ENCODE results near the gene SLC9A1. TPM values are rescaled to one million over a fixed set of nuclear protein-coding genes. Genes with fewer than 3 reads are reported as not detected.

Gene SLC9A1
- polyA plus RNA-seq, 6 donors from 2014 or later = 3.1 to 9.3 (median 4.0) TPM

GRCh38 chr1:27086628-27087027 lies 68.3 kb downstream of the SLC9A1 start:
- Mint-ChIP-seq H3K4me1 (peaks cover 0 to 5% (median 0%) of the 10 kb centered on the region in 3 donors), H3K36me3 (peaks cover 5 to 12% of the 10 kb centered on the region in 2 donors), H3K9me3 (peaks cover 2 to 15% (median 6%) of the 10 kb centered on the region in 7 donors), H3K4me3 (peak overlapping the region in 1 of 8 donors; percentile 35), H3K27me3 (peaks cover 0 to 27% (median 19%) of the 10 kb centered on the region in 3 donors), H3K27ac (peak overlapping the region in 1 of 6 donors; percentile 66)
- DNase-seq (no peak), ATAC-seq (ENCODE audit: low read depth in 2 of 2) (no peak)

GRCh38 chr1:27086026-27086425 lies 68.9 kb downstream of the SLC9A1 start:
- Mint-ChIP-seq H3K36me3 (peaks cover 5 to 12% of the 10 kb centered on the region in 2 donors), H3K4me1 (peaks cover 0 to 5% (median 0%) of the 10 kb centered on the region in 3 donors), H3K27ac (no peak overlapping the region), H3K9me3 (peaks cover 2 to 15% (median 6%) of the 10 kb centered on the region in 7 donors), H3K27me3 (peaks cover 0 to 27% (median 19%) of the 10 kb centered on the region in 3 donors), H3K4me3 (no peak overlapping the region)
- no peak for ATAC-seq (ENCODE audit: low read depth in 2 of 2)
- DNase-seq = no peak

DNA sequence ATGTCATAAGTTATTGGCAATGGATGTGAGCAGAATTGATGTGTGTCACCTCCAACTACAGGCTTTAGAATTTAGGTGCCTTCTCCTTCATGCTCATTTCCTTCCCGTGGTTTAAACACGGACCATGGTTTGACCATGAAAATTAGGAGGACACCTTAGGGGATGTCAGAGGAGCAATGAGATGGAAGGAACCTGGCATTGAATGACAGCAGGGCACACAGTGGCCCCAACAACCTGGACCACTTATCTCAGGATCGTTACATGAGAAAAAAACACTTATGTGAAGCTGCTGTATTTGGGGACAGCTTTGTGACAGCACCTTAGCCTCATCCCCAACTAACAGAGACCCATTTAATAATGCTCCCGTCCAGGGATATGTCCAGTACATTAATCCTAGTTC lies 70.8 kb downstream of the SLC9A1 start:
- Mint-ChIP-seq H3K27ac (no peak overlapping the region), H3K4me1 (peaks cover 0 to 5% (median 0%) of the 10 kb centered on the region in 3 donors), H3K36me3 (peaks cover 5 to 12% of the 10 kb centered on the region in 2 donors), H3K4me3 (no peak overlapping the region), H3K9me3 (peaks cover 4 to 19% (median 6%) of the 10 kb centered on the region in 7 donors), H3K27me3 (peaks cover 0 to 27% (median 19%) of the 10 kb centered on the region in 3 donors)
- ATAC-seq (ENCODE audit: low read depth in 2 of 2) (no peak), DNase-seq (no peak)

- Mint-ChIP-seq H3K4me3 (no peak overlapping the region), H3K27me3 (no peaks in the 10 kb centered on the region), H3K9me3 (peaks cover 0 to 8% (median 2%) of the 10 kb centered on the region in 7 donors), H3K36me3 (no peaks in the 10 kb centered on the region), H3K4me1 (no peaks in the 10 kb centered on the region), H3K27ac (no peak overlapping the region)
- no peak for DNase-seq
- no peak for ATAC-seq (ENCODE audit: low read depth in 2 of 2)
These were observed 77.0 kb downstream of the SLC9A1 start for GRCh38 chr1:27077968-27078367.

- H3K4me3 Mint-ChIP-seq = no peak overlapping the region
- DNase-seq = no peak
- peaks cover 0 to 4% (median 0%) of the 10 kb centered on the region in 7 donors for H3K9me3 Mint-ChIP-seq
- H3K36me3 Mint-ChIP-seq = no peaks in the 10 kb centered on the region
- H3K27me3 Mint-ChIP-seq = peaks cover 0 to 8% (median 0%) of the 10 kb centered on the region in 3 donors
- H3K27ac Mint-ChIP-seq = no peak overlapping the region
- no peaks in the 10 kb centered on the region for H3K4me1 Mint-ChIP-seq
- ATAC-seq (ENCODE audit: low read depth in 2 of 2) = no peak
These were observed 78.1 kb downstream of the SLC9A1 start for GRCh38 chr1:27076803-27077202.

GRCh38 chr1:27074175-27074780 lies 80.6 kb downstream of the SLC9A1 start:
- H3K36me3 Mint-ChIP-seq = no peaks in the 10 kb centered on the region
- ATAC-seq (ENCODE audit: low read depth in 2 of 2) (no peak), DNase-seq (no peak)
- H3K27me3 Mint-ChIP-seq = peaks cover 0 to 24% (median 0%) of the 10 kb centered on the region in 3 donors
- no peaks in the 10 kb centered on the region for H3K9me3 Mint-ChIP-seq
- H3K4me3 Mint-ChIP-seq = no peak overlapping the region
- H3K27ac Mint-ChIP-seq = no peak overlapping the region
- H3K4me1 Mint-ChIP-seq = no peaks in the 10 kb centered on the region

GRCh38 chr1:27071049-27071416 lies 83.9 kb downstream of the SLC9A1 start:
- Mint-ChIP-seq H3K27me3 (peaks cover 0 to 24% (median 0%) of the 10 kb centered on the region in 3 donors), H3K9me3 (no peaks in the 10 kb centered on the region), H3K4me1 (no peaks in the 10 kb centered on the region), H3K36me3 (no peaks in the 10 kb centered on the region), H3K4me3 (no peak overlapping the region), H3K27ac (no peak overlapping the region)
- ATAC-seq (ENCODE audit: low read depth in 2 of 2) (no peak), DNase-seq (no peak)

GRCh38 chr1:27070390-27071048 lies 84.4 kb downstream of the SLC9A1 start:
- H3K9me3 Mint-ChIP-seq = no peaks in the 10 kb centered on the region
- H3K27ac Mint-ChIP-seq = no peak overlapping the region
- DNase-seq (no peak), ATAC-seq (ENCODE audit: low read depth in 2 of 2) (no peak)
- no peaks in the 10 kb centered on the region for H3K4me1 Mint-ChIP-seq
- H3K27me3 Mint-ChIP-seq = peaks cover 0 to 24% (median 0%) of the 10 kb centered on the region in 3 donors
- H3K36me3 Mint-ChIP-seq = no peaks in the 10 kb centered on the region
- H3K4me3 Mint-ChIP-seq = no peak overlapping the region

DNA sequence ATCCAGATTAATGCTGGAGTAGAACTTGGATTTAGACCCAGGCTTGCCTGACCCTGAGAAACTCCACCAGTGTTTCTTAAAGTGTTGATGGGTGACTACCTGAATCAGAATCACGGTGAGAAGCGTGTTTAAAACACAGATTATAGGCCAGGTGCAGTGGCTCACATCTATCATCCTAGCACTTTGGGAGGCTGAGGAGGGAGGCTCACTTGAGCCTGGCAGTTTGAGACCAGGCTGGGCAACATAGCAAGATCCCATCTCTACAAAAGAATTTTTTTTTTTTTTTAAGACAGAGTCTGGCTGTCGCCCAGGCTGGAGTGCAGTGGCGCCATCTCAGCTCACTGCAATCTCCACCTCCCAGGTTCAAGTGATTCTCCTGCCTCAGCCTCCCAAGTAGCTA lies 86.0 kb downstream of the SLC9A1 start:
- H3K36me3 Mint-ChIP-seq = no peaks in the 10 kb centered on the region
- no peak overlapping the region for H3K4me3 Mint-ChIP-seq
- peaks cover 0 to 24% (median 0%) of the 10 kb centered on the region in 3 donors for H3K27me3 Mint-ChIP-seq
- H3K9me3 Mint-ChIP-seq = no peaks in the 10 kb centered on the region
- no peaks in the 10 kb centered on the region for H3K4me1 Mint-ChIP-seq
- DNase-seq (no peak), ATAC-seq (ENCODE audit: low read depth in 2 of 2) (no peak)
- H3K27ac Mint-ChIP-seq = no peak overlapping the region

GRCh38 chr1:27065999-27066630 lies 88.8 kb downstream of the SLC9A1 start:
- no peaks in the 10 kb centered on the region for H3K4me1 Mint-ChIP-seq
- H3K27me3 Mint-ChIP-seq = peaks cover 0 to 10% (median 0%) of the 10 kb centered on the region in 3 donors
- H3K9me3 Mint-ChIP-seq = no peaks in the 10 kb centered on the region
- no peaks in the 10 kb centered on the region for H3K36me3 Mint-ChIP-seq
- ATAC-seq (ENCODE audit: low read depth in 2 of 2) (no peak), DNase-seq (no peak)
- no peak overlapping the region for H3K4me3 Mint-ChIP-seq
- H3K27ac Mint-ChIP-seq = no peak overlapping the region

DNA sequence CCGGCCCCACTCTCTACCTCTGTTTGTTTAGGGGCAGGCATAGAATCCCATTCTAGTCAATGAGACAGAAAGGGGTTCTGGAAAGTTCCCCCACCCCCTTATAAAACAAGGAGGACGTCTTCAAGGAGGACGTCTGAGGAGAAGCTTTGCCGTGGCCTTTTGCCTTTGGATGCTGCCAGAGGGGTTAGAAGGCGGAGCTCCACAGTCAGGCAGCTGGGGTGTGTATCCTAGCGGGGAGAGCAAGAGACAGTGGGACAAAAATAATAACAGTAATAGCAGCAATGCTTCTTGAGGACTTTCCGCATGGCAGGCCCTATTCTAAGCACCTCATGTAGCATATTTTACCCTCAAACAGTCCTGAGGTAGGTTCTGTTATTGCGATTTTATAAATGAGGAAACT lies 94.0 kb downstream of the SLC9A1 start:
- Mint-ChIP-seq H3K4me3 (no peak overlapping the region), H3K27me3 (peaks cover 0 to 17% (median 0%) of the 10 kb centered on the region in 3 donors), H3K27ac (no peak overlapping the region), H3K36me3 (no peaks in the 10 kb centered on the region), H3K9me3 (no peaks in the 10 kb centered on the region), H3K4me1 (no peaks in the 10 kb centered on the region)
- no peak for DNase-seq
- no peak for ATAC-seq (ENCODE audit: low read depth in 2 of 2)

DNA sequence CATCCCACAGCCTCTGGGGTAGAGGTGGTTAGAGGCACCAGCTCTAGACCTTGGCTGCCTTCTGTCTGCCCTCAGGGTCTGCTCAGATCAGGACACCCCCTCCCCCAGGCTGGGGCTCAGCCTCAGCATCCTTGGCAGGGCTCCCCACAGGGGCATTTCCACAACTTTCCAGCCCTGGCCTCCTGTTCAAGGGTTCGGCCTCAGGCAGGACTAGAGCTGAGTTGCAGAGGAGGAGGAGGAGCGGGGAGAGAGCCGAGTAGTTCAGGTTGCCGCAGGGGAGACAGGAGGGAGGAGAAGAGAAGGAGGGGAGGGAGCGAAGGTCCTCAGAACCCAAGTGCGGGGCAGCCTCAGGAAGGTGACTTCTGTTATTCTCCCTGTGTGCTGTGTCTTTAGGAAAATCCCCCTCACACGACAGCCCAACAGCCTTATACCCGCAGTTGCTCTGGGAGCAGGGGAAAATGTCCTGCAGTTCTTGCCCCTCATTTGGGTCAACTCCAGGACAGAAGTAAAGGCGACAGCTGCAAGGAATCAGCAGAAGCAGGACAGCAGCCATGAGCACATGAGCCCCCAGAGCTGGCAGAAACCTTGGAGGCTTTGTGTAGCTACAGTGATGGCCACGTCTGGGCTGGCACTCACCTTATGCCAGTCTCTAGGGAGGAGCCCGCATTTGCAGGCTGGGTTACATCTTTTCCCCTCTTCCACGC lies 95.8 kb downstream of the SLC9A1 start:
- H3K36me3 Mint-ChIP-seq = no peaks in the 10 kb centered on the region
- no peak overlapping the region for H3K4me3 Mint-ChIP-seq
- DNase-seq (no peak), ATAC-seq (ENCODE audit: low read depth in 2 of 2) (no peak)
- H3K27ac Mint-ChIP-seq = no peak overlapping the region
- H3K4me1 Mint-ChIP-seq = no peaks in the 10 kb centered on the region
- H3K27me3 Mint-ChIP-seq = peaks cover 0 to 17% (median 0%) of the 10 kb centered on the region in 3 donors
- no peaks in the 10 kb centered on the region for H3K9me3 Mint-ChIP-seq

DNA sequence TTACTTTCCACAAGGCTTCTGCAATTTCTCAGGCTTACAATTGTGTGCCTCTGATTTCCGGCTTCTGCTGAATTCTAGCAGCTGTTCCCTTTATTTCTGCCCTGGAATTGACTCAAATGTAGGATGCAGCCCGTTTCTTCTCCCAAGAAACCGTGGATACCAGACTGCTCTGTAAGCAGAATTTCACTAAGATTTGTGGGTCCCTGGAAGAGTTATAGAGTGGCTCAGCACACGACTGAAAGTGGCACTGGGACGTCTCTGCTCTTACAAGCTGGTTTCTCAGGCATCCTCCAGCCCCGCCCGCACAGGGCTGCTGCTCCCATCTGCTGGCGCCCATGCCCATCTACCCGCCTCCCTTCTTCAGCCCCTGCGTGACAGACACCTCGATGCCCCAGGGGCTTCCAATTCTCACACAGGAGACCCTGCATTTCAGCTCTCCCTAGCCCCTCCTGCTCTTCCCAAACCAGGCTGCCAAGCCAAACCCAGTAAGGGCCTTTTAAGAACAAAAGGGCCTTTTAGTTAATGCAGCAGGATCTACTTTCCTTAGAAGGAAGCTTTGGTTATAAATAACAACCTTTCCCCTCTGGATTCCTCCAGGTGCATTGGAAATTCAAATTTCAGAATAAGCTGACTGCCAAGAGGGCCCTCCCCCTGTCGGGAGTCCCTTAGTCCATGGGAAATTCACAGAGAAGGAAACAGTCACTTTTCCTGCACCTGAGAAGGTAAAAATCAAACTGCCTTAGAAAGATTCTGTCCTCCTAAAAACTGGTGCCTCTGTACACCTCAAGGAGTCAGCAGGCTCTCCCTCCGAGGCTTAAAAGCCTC lies 96.9 kb downstream of the SLC9A1 start:
- Mint-ChIP-seq H3K27me3 (peaks cover 0 to 17% (median 0%) of the 10 kb centered on the region in 3 donors), H3K4me1 (no peaks in the 10 kb centered on the region), H3K4me3 (no peak overlapping the region), H3K9me3 (no peaks in the 10 kb centered on the region), H3K36me3 (no peaks in the 10 kb centered on the region), H3K27ac (no peak overlapping the region)
- DNase-seq (no peak), ATAC-seq (ENCODE audit: low read depth in 2 of 2) (no peak)

Measured in naive B cell (primary cell).